Measurements from ENCODE around the gene PSD2.

GRCh38 chr5:139888370-139888769 lies 92.8 kb downstream of the PSD2 start:
- no peak for TF ChIP-seq CTCF (conservative IDR thresholded peaks at IDR 0.05)
- no peak for TF ChIP-seq ZFX (IDR thresholded peaks at IDR 0.05)

All from C4-2B (cell line).